GM06990 (cell line): ENCODE results near the gene CMA1.
"Not testable (repeated sequence)": the region's sequence is repeated elsewhere in the genome, so short reads cannot be mapped to it uniquely, and the experiment has no call there.

Experiments
- DNase-seq: peaks from one replicate; pipeline ENCODE4 v3.0.0-alpha.2; 2011; ENCODE audit not compliant: insufficient read length; ENCODE audit errors: extremely low read depth
- H3K27me3 ChIP-seq: replicated peaks from 2 replicates; pipeline ENCODE4 v1.6.0; 2011; ENCODE audit warnings: low read length; ENCODE audit not compliant: control insufficient read depth, insufficient read depth
- H3K36me3 ChIP-seq: 2 replicates; pipeline ENCODE4 v1.5.1; 2011; ENCODE audit warnings: low read length; ENCODE audit not compliant: control insufficient read depth, insufficient read depth
- H3K4me3 ChIP-seq: replicated peaks from 2 replicates; pipeline ENCODE4 v1.5.1; 2011; ENCODE audit warnings: low read depth, mild to moderate bottlenecking, control low read depth, low read length
- CTCF ChIP-seq: IDR thresholded peaks from 2 replicates; pipeline ENCODE4 v1.5.1; 2011; ENCODE audit warnings: low read length, control low read depth, mild to moderate bottlenecking, inconsistent platforms; ENCODE audit not compliant: insufficient read depth, poor library complexity, severe bottlenecking

Gene CMA1, protein sequence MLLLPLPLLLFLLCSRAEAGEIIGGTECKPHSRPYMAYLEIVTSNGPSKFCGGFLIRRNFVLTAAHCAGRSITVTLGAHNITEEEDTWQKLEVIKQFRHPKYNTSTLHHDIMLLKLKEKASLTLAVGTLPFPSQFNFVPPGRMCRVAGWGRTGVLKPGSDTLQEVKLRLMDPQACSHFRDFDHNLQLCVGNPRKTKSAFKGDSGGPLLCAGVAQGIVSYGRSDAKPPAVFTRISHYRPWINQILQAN

GRCh38 chr14:24508155-24508840 lies at the start of gene CMA1:
Gene CMA1, minus strand, starts transcription at chr14:24508265. Its CDS starts 30 bp downstream, at chr14:24508235.
- TF ChIP-seq CTCF, result no peak
- DNase-seq, result no peak
- Histone ChIP-seq H3K4me3 (no peak within 1 kb of the TSS), H3K36me3 (no peaks in the 10 kb centered on the region), H3K27me3 (no peaks in the 10 kb centered on the region)

- Histone ChIP-seq H3K4me3 (no peak overlapping the region), H3K27me3 (no peaks in the 10 kb centered on the region), H3K36me3 (no peaks in the 10 kb centered on the region)
- no peak for TF ChIP-seq CTCF
- DNase-seq, result no peak
Measured at GRCh38 chr14:24556756-24557155, 48.7 kb upstream of the CMA1 start.

DNA sequence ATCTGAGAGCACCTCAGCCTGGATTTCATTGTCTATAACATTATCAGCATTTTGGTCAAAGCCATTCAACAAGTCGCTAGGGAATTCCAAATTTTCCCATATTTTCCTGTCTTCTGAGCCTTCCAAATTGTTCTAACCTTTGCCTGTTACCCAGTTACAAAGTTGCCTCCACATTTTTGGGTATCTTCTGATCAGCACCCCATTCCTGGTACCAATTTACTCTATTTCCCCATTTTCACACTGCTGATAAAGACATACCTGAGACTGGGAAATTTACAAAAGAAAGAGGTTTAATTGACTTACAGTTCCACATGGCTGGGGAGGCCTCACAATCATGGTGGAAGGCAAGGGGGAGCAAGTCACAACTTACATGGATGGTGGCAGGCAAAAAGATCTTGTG lies 41.0 kb upstream of the CMA1 start:
- not testable (repeated sequence) for H3K36me3 ChIP-seq, H3K27me3 ChIP-seq, DNase-seq, H3K4me3 ChIP-seq

DNA sequence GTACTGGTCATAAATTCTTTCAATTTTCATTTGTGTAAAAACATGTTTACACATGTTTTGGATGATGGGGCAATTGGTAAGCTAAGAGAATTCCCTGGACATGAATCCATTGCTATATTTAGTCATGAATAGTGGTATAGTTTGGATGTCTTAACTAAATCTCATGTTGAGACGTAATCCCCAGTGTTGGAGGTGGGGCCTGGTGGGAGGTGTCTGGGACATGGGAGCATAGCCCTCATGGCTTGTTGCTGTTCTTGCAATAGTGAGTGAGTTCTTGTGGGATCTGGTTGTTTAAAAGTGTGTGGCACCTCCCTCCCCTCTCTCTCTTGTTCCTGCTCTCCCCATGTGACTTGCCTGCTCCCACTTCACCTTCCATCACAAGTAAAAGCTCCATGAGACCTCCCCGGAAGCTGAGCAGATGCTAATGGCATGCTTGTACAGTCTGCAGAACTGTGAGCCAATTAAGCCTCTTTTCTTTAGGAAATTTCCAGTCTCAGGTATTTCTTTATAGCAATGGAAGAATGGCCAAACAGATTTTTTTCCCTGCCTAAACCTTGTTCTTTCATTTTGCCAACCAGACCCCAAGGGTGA lies 34.4 kb upstream of the CMA1 start:
- Histone ChIP-seq H3K27me3 (no peaks in the 10 kb centered on the region), H3K4me3 (no peak overlapping the region), H3K36me3 (no peaks in the 10 kb centered on the region)
- no peak for TF ChIP-seq CTCF
- no peak for DNase-seq

GRCh38 chr14:24535737-24536136 lies 27.7 kb upstream of the CMA1 start:
- no peak for TF ChIP-seq CTCF
- no peak for DNase-seq

GRCh38 chr14:24534286-24534685 lies 26.2 kb upstream of the CMA1 start:
- TF ChIP-seq CTCF, result no peak
- Histone ChIP-seq H3K27me3 (no peaks in the 10 kb centered on the region), H3K4me3 (no peak overlapping the region), H3K36me3 (no peaks in the 10 kb centered on the region)
- no peak for DNase-seq

More at GRCh38 chr14:24535737-24536136, 27.7 kb upstream of the CMA1 start:
- Histone ChIP-seq H3K27me3 (no peaks in the 10 kb centered on the region), H3K4me3 (no peak overlapping the region), H3K36me3 (no peaks in the 10 kb centered on the region)

- not testable (repeated sequence) for DNase-seq, H3K4me3 ChIP-seq, H3K36me3 ChIP-seq, H3K27me3 ChIP-seq
Measured at GRCh38 chr14:24525877-24526620, 18.0 kb upstream of the CMA1 start.
